Measurements from ENCODE around the gene MESP1. TPM values are rescaled to one million over a fixed set of nuclear protein-coding genes. Genes with fewer than 3 reads are reported as not detected.

Gene MESP1
- total RNA-seq, 1 donor from 2014 or later, result 1.3 TPM

DNA sequence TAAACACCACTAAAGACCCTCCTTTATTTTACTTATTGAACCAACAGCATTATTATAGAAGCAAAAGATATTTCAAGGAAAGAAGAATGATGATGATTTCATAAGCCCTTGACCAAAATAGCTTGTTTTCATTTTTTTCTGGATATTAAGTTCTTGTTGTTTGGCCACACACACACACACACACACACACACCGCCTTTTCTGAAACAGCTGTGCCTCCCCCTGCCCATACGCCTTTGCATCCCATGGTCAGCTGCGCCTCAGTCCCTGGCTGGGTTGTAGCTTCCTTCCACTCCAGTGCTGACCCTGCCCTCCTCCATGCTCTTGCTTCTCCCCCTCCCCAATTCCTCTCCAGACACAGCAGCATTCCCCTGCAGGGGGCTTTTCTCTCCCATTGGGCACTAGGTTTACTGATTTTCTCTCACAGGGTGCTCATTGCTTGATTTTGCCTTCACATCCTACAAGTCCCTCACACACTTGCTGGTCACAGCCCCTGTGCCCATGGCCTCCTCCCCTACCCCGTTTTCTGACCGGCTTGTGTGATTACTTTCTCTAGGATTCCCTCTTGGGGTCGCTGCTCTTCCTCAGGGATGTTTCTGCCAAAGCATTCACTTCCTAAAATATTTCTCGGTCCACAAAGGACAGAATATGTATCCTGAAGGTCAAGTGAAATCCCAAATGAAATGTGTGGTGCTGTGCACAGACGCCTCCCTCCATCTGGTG lies 18.4 kb downstream of the MESP1 start:
- intact Hi-C loops (cut with micrococcal nuclease), result no loop called here

DNA sequence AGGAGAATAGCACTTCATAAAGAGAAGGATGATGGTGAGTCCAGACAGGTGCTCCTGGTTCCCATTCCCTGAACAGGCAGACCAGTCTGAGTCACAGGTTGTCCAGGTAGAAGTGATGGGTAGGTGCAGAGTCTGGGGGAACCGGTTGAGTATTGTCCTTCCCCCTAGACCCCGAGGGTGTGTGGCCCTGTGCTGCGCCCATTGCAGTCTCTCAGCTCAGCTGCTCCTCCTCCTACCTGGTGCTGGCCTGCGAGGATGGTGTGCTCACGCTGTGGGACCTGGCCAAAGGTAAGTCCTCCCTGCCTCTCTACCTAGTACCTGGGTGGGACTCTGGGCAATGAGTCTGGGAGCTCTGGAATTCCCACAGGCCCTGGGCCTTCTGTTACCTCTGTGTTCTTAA lies 19.8 kb downstream of the MESP1 start:
- intact Hi-C loops (cut with micrococcal nuclease), result no loop called here

GRCh38 chr15:89728254-89728653 lies 22.8 kb downstream of the MESP1 start:
- intact Hi-C loops (cut with micrococcal nuclease), result no loop called here

- intact Hi-C loops (cut with micrococcal nuclease), result no loop called here
These were observed 26.0 kb downstream of the MESP1 start for GRCh38 chr15:89725064-89725463.

DNA sequence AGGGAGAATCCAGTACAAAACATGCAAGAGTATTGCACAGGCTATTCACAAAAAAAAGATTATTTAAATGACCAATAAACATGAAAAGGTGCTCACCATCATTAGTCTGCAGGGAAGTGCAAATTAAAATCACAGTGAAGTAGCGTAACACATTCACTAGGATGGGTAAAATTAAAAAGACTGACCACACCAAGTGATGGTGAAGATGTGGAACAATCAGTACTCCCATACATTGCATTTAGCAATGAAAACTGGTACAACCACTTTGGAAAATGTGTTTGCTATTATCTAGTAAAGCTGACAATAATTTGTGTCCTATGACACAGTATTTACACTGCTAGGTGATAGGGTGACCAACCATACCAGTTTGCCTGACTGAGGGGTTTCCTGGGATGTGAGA lies 26.4 kb downstream of the MESP1 start:
- intact Hi-C loops (cut with micrococcal nuclease), result no loop called here

DNA sequence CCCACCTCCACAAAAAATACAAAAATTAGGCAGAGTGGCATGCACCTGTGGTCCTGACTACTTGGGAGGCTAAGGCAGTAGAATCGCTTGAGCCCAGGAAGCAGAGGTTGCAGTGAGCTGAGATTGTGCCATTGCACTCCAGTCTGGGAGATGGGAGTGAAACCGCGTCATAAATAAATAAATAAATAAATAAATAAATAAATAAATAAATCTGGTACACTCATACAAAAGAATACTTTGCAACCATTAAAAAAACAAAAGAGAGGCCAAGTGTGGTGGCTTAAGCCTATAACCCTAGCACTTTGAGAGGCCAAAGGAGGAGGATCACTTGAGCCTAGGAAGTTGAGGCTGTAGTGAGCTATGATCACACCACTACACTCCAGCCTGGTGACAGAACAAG lies 28.0 kb downstream of the MESP1 start:
- intact Hi-C loops (cut with micrococcal nuclease), result no loop called here

GRCh38 chr15:89714775-89715174 lies 36.3 kb downstream of the MESP1 start:
- intact Hi-C loops (cut with micrococcal nuclease), result no loop called here

DNA sequence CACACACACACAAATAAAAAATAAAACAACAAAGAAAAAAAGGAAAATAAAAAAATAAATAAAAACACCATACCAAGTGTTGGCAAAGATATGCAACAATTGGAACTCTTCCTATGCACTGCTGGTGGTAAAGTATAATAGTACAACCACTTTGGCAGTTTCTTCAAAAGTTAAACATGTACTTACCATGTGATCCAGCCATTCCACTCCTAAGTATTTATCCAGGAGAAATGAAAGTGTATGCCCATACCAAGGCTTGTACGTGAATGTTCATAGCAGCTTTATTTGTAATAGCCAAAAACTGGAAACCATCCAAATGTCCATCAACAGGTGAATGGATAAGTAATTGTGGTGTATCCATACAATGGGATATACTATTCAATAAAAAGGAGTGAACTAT lies 43.5 kb downstream of the MESP1 start:
- intact Hi-C loops (cut with micrococcal nuclease), result no loop called here

GRCh38 chr15:89704411-89704810 lies 46.6 kb downstream of the MESP1 start:
- intact Hi-C loops (cut with micrococcal nuclease), result no loop called here

Other genes with a start within 250 kb of the MESP1 start
- gene TICRR, start 175.8 kb downstream of the MESP1 start, total RNA-seq, result 14.1 and 15.4 TPM in 2 replicates
- 0.44 and 0.71 TPM in 2 replicates for gene KIF7, start 95.8 kb downstream of the MESP1 start, total RNA-seq
- gene PLIN1, start 71.9 kb downstream of the MESP1 start, total RNA-seq, result not detected in 2 replicates
- 1.7 and 2.0 TPM in 2 replicates for gene PEX11A, start 60.5 kb downstream of the MESP1 start, total RNA-seq
- gene WDR93, start 60.4 kb downstream of the MESP1 start, total RNA-seq, result not detected in 2 replicates
- not detected in 2 replicates for gene MESP2, start 25.1 kb upstream of the MESP1 start, total RNA-seq
- gene ANPEP, start 63.6 kb upstream of the MESP1 start, total RNA-seq, result 2.7 and 3.3 TPM in 2 replicates
- 27.5 and 28.5 TPM in 2 replicates for gene AP3S2, start 142.7 kb upstream of the MESP1 start, total RNA-seq
- not detected in 2 replicates for gene ARPIN, start 161.7 kb upstream of the MESP1 start, total RNA-seq

All from T-helper 1 cell treated with Interleukin-12 subunit alpha and Interleukin-12 subunit beta and Interleukin-4 antibody, amounts not matched to agents 30 ng/mL and 1 ng/mL, for 36 hours (primary cell).